HG03175 (cell line): Measurements from ENCODE around the gene WDR62.

Experiments
- ATAC-seq: cut with Tn5 transposase; IDR thresholded peaks from one replicate; pipeline ENCODE4 v1.9.1; 2021; ENCODE audit warnings: mild to moderate bottlenecking, moderate library complexity; ENCODE audit not compliant: unreplicated experiment

The WDR62 gene

GRCh38 chr19:36054733-36055686 lies at the start of gene WDR62:
Gene WDR62, plus strand, starts transcription at chr19:36054897. Its CDS starts 75 bp downstream, at chr19:36054972.
- peak; percentile 76 for ATAC-seq

GRCh38 chr19:36006955-36007354 lies 47.7 kb upstream of the WDR62 start:
- ATAC-seq = no peak

GRCh38 chr19:36008336-36008978 lies 46.2 kb upstream of the WDR62 start, which contains the start of gene SYNE4:
Gene SYNE4, minus strand, starts transcription at chr19:36008813. Its CDS starts 132 bp downstream, at chr19:36008681.
- ATAC-seq = no peak

GRCh38 chr19:36009220-36009619 lies 45.5 kb upstream of the WDR62 start:
- ATAC-seq = no peak

DNA sequence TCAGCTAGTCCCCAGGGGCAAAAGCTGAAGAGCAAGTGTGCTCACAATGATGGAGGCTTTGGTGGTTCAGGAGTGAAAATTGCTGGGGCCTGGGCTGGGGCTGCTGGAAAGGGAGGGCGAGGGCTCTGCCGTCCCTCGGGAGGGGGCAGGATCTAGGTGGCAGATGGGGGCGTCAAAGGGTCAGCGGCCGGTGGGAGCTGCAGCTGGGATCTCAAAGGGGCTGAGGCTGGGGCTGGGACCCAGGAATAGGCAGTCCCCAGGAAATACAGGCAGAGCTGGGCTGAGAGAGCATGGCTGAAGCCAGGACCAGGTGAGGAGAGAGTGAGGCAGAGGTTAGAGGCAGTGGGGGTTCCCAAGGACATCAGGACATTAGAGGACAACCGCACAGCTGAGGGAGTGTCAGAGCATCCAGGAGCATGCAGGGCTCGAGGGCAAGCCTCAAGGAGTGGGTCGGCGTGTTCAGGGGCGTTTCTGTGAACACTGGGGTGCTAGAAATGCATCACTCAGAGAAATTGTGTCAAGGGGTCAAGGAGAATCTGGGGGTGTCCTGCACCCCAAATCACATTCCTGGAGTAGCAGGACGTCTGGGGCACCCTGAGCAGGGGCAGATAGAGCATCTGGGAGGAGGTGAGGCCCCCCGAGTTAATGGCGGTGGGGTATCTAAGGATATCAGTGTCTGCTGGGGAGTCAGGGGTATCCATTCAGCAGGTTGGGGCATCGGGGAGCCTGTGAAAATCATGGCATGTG lies 44.9 kb upstream of the WDR62 start:
- ATAC-seq = no peak

DNA sequence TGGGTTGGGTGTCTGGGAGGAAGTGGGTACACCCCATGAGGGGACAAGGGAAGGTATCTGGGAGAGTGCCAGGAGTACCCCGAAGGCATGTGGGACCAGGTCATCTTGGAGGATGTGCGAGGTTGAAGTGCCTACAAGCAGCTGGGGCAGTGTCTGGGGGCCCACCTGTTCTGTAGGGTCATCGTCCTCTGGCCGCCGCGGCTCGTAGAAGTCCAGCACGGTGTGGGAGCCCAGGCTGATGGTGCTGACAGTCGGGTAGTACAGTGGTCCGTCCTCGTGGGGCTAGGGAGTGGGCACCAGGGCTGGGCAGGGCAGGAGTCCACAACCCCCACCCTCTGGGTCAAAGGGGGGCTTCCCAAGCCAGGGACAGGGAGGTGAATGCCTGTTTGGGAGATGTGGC lies 44.3 kb upstream of the WDR62 start:
- no peak for ATAC-seq

DNA sequence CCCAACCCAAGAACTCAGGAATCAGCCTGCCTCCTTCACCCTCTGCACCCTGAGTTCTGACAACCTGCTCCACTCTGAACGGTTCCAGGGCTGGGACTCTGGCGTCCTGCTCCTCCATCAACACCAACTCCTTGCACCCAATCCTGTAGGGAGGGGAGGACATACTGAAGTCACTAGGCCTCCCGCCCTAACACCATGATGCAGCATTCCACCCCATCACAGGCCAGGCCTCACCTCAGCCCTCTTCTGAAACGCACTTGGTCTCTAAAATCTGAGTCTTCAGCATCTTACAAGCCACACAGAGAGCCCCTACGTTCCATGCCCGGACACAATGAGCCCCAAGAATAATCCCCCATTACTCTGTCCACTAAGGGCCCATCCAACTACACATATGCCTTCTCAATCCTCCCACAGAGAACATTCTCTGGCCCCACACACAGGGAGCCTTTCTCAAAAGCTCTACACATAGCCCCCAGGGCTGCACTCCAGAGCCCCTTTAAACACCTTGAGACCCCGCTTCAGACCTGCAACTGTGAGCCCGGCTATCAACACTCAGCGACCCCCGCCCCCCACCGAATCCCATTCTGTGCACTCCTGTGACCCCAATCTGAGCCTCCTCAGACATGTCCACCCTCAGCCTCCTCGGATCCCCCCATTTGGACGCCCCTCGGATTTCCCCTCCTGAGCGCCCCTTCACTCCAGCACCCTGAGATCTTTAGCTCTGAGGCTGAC lies 41.3 kb upstream of the WDR62 start:
- no peak for ATAC-seq

DNA sequence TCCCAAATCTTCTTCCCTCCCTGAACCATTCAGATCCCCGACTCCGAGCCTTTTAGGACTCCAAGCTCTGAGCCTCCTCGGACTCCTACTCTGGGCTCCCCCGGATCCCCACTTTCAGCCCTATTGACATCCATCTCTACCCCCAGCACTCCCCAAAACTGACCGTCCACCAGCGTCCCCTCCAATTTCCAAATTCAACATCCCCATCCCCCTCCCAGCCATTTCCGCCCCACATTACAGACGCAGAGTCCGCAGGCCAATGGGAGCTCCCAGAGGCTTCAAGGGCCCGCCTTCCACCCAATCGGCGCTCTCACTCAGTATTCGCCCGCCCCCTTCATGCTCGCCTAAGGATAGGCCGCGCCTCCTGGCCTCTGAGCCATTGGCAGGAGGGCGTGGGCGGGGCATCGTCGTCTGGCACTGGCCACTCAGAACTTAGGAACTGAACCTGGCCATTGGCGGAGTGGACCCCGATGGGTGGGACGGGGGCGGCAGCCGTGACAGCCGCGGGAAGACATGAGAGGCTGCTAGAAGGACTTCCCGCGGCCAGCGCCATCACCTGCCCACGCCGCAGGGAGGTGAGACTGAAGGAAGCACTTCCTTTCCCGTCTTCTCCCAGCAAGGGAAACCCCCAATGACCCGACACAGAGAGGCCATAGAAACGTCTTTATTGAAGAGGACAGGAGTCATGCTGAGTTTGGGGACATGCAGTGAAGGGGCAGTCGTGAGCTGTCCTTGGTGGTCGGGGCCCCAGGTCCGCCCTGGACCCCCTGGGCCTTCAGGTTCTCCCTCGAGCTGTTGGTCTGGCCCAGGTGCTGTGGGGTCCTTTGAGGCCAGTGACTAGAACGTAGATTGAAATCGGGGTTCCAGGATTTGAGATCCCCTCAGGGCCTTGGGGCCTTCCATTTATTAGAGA lies 40.4 kb upstream of the WDR62 start, which contains the start of gene ALKBH6:
Gene ALKBH6 (minus strand): TSS at position 202 of the 913 bp plus-strand sequence. CDS start 816 bp downstream, outside the sequence.
- ATAC-seq = peak; percentile 98

DNA sequence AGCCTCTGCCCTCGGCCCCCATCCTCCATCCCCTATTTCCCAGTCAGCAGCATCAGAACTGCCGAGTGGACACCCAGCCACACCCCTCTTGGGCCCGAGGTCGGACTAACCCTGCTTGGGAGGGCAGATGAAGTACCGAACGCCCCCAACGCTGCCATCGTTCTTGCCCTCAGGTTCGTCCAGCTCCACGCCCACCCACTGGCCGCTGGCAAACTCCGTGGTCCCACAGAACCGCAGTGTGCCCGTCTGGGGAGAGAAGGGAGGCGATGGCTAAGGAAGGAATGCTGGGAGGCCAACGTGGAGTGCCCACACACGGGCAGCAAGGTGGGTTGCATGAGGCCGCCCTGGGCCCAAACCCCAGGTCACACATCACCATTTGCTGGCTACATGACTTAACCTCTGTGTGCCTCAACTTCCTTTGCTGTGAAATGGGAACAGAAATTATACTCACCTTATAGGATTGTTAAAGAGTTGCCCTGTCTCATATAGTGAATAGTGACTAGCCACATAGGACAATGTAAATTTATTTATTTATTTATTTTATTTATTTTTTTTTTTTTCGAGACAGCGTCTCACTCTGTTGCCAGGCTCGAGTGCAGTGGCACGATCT lies 35.5 kb upstream of the WDR62 start:
- no peak for ATAC-seq

- ATAC-seq = no peak
Observed at GRCh38 chr19:36023432-36023831, 31.3 kb upstream of the WDR62 start.

DNA sequence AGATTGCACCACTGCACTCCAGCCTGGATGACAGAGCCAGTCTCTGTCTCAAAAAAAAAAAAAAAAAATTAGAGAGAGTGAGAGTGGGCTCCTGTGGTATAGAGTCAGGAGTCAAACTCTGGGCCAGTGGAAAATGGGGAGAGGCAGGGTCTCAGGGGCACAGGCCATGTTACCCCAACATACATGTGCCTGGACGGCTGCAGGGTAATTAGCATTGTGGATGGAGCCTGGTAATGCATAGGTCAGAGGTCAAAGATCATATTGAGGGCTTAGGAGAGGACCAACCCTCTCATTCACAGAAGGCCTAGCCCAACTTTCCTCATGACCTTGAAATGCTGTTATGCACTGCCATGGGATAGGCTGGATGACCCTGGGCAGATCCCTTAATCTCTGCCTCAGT lies 29.2 kb upstream of the WDR62 start:
- no peak for ATAC-seq

- ATAC-seq = no peak
Observed at GRCh38 chr19:36026091-36026876, 28.4 kb upstream of the WDR62 start.

GRCh38 chr19:36027696-36028095 lies 27.0 kb upstream of the WDR62 start:
- no peak for ATAC-seq

- no peak for ATAC-seq
Observed at GRCh38 chr19:36028313-36029041, 26.2 kb upstream of the WDR62 start.

DNA sequence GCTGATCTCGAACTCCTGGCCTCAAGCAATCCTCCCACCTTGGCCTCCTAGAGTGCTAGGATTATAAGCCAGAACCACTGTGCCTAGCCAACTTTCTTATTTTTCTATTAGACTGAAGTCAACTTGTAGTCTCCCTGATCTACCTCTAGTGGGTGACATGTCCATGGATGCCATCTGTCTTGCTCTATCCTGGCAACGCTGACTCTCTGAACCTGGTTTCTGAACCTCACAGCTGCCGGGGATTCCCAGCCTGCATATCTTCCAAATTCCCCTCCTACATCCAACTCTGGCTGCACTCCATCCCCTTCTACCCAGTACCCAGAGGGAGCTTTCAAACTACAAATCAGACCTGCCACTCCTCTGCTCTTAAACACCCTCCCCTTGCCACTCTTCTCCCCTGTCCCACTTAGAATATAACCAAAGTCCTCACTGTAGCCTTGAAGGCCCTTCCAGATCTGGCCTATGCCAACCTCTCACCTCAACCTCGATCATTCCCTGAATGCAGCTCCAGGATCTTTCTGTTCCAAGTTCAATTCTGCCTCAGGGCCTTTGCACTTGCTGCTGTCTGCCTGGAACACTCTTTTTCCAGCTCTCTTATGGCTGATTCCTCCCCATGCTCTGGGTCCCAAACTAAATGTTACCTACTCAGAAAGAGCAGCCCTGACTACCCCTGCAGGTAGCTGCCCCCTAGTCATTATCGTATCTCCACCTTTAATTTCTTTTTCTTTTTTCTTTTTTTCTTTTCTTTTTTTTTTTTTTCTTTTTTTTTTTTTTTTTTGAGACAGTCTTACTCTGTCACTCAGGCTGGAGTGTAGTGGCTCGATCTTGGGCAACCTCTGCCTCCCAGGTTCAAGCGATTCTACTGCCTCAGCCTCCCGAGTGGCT lies 24.2 kb upstream of the WDR62 start:
- no peak for ATAC-seq

DNA sequence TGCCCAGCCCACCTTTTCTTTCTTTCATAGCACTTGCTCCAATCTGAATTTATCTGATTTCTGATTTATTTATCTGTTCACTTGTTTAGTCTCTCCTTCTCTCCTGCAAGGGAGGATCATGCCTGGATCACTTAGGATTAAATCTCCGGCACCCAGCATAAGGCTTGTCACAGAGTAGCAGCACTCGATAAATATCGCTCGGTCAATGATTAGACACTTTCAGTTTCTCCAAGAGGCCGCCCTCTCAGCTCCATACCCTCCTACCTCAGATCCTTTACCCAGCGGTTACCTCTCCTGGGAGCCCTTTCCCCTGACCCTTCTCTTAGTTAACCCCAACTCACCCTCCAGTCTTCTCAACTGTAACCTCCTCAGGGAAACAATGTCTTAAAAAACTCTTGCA lies 23.4 kb upstream of the WDR62 start:
- no peak for ATAC-seq
